ENCODE measurements around the gene GPR18. TPM values are rescaled to one million over a fixed set of nuclear protein-coding genes. Genes with fewer than 3 reads are reported as not detected.
"Not testable (repeated sequence)": the region's sequence is repeated elsewhere in the genome, so short reads cannot be mapped to it uniquely, and the experiment has no call there.

GPR18 gene
- total RNA-seq, 1 donor from 2014 or later, result not detected

DNA sequence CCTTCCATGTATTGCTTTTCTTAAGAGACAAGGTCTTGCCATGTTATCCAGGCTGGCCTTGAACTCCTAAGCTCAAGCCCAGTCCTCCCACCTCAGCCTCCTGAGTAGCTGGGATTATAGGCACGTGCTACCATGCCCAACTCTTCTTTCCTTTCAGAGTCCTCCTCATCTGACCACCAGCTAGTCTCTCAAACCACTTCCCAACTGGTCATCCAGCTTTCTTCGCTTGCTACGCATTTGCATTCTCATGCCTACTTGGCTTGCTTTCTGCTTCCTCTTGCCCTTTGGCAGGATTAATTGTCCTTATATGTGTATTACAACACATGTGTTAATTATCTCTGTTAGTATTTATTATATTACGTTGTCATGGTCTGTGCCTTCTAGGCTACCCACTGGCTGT is 6.3 kb downstream of the GPR18 start:
- no peaks in the 10 kb centered on the region for H3K9me3 ChIP-seq (ENCODE audit: low read depth)
- no peak overlapping the region for H3K27ac Mint-ChIP-seq
- H3K9me3 Mint-ChIP-seq, result no peaks in the 10 kb centered on the region
- no peak overlapping the region for H2AFZ ChIP-seq (replicated peaks)
- H3K36me3 Mint-ChIP-seq, result peaks cover 29% of the 10 kb centered on the region
- TF ChIP-seq, protein P1, sequence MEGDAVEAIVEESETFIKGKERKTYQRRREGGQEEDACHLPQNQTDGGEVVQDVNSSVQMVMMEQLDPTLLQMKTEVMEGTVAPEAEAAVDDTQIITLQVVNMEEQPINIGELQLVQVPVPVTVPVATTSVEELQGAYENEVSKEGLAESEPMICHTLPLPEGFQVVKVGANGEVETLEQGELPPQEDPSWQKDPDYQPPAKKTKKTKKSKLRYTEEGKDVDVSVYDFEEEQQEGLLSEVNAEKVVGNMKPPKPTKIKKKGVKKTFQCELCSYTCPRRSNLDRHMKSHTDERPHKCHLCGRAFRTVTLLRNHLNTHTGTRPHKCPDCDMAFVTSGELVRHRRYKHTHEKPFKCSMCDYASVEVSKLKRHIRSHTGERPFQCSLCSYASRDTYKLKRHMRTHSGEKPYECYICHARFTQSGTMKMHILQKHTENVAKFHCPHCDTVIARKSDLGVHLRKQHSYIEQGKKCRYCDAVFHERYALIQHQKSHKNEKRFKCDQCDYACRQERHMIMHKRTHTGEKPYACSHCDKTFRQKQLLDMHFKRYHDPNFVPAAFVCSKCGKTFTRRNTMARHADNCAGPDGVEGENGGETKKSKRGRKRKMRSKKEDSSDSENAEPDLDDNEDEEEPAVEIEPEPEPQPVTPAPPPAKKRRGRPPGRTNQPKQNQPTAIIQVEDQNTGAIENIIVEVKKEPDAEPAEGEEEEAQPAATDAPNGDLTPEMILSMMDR (IDR thresholded peaks at IDR 0.05), result no peak
- TF ChIP-seq EZH2 (IDR thresholded peaks at IDR 0.05), result no peak
- no peak for TF ChIP-seq EZH2phosphoT487 (IDR thresholded peaks at IDR 0.05)
- no peaks in the 10 kb centered on the region for H3K27me3 ChIP-seq
- H3F3A ChIP-seq (ENCODE audit: low read depth), result peaks cover 5% of the 10 kb centered on the region
- DNase-seq (ENCODE audit: low spot score), result no peak
- no peak overlapping the region for H3K4me2 ChIP-seq
- no peaks in the 10 kb centered on the region for H3K36me3 ChIP-seq
- no peaks in the 10 kb centered on the region for H4K20me1 ChIP-seq (ENCODE audit: low read depth)
- H3K27me3 Mint-ChIP-seq (ENCODE audit: insufficient read depth, low read depth), result peaks cover 8% of the 10 kb centered on the region
- H3K9ac ChIP-seq, result no peak overlapping the region
- H3K79me2 ChIP-seq (ENCODE audit: low read depth), result no peaks in the 10 kb centered on the region
- no peak overlapping the region for H3K4me3 ChIP-seq
- no peak overlapping the region for H3K27ac ChIP-seq
- H3K4me1 Mint-ChIP-seq, result no peaks in the 10 kb centered on the region
- H3K4me3 Mint-ChIP-seq, result no peak overlapping the region
- H3K4me1 ChIP-seq, result no peaks in the 10 kb centered on the region

DNA sequence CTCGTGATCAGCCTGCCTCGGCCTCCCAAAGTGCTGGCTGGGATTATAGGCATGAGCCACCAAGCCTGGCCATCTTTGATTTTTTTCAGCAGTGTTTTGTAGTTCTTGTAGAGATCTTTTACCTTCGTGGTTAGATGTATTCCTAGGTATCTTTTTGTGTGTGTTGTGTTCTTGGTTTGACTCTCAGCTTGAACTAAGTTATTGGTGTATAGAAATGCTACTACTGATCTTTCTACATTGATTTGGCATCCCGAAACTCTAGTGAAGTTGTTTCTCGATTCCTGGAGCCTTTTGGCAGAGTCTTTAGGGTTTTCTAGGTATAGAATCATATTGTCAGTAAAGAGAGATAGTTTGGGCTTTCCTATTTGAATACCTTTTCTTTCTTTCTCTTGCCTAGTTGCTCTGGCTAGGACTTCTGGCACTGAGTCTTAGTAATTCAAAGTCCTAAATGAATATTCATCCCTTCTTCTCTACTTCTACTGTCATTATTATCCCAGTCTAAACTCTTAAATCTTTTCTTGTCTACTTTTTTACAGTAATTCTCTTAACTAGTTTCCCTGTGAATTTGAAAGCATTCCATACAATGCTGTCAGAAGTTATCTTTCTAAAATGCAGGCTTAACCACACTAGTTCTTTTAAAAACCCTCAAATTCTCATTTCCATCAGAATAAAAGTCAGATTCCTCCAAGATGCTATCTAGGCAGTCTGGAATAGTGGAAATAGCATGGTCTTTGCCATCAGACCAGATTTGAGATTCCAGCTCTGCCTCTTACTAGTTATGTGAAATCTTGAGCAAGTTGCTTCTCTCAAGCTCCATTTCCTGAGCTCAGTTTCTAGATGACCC is 7.0 kb downstream of the GPR18 start:
- Histone ChIP-seq H4K20me1 (ENCODE audit: low read depth) (no peaks in the 10 kb centered on the region), H3F3A (ENCODE audit: low read depth) (peaks cover 5% of the 10 kb centered on the region), H3K9me3 (ENCODE audit: low read depth) (no peaks in the 10 kb centered on the region), H3K4me1 (no peaks in the 10 kb centered on the region), H3K9ac (no peak overlapping the region), H3K4me3 (no peak overlapping the region), H3K79me2 (ENCODE audit: low read depth) (no peaks in the 10 kb centered on the region), H3K27ac (no peak overlapping the region), H3K4me2 (no peak overlapping the region), H3K27me3 (no peaks in the 10 kb centered on the region), H3K36me3 (no peaks in the 10 kb centered on the region), H2AFZ (replicated peaks) (no peak overlapping the region)
- Mint-ChIP-seq H3K36me3 (peaks cover 29% of the 10 kb centered on the region), H3K27ac (no peak overlapping the region), H3K9me3 (no peaks in the 10 kb centered on the region), H3K4me1 (no peaks in the 10 kb centered on the region), H3K27me3 (ENCODE audit: insufficient read depth, low read depth) (peaks cover 8% of the 10 kb centered on the region), H3K4me3 (no peak overlapping the region)
- TF ChIP-seq, protein P1 (IDR thresholded peaks at IDR 0.05), result no peak
- TF ChIP-seq EZH2phosphoT487 (IDR thresholded peaks at IDR 0.05), result no peak
- TF ChIP-seq EZH2 (IDR thresholded peaks at IDR 0.05), result no peak
- DNase-seq (ENCODE audit: low spot score), result no peak

DNA sequence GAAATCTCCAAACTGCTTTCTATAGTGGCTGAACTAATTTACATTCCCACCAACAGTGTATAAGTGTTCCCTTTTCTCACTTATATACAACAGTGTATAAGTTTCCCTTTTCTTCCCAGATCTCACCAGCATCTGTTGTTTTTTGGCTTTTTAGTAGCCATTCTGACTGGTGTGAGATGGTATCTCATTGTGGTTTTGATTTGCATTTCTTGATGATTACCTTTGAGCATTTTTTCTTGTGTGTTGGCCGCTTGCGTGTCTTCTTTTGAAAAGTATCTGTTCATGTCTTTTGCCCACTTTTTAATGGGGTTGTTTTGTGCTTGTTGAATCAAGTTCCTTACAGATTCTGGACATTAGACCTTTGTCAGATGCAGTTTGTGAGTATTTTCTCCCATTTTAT is 8.6 kb downstream of the GPR18 start:
- H3K79me2 ChIP-seq (ENCODE audit: low read depth); H3K27me3 ChIP-seq; H3K4me3 ChIP-seq; H3K27ac ChIP-seq; H3K4me1 Mint-ChIP-seq; H3K9me3 Mint-ChIP-seq; H2AFZ ChIP-seq (replicated peaks); H3K36me3 ChIP-seq; H3K27ac Mint-ChIP-seq; H3K9ac ChIP-seq; H3K4me1 ChIP-seq; DNase-seq (ENCODE audit: low spot score); H3F3A ChIP-seq (ENCODE audit: low read depth); H3K4me2 ChIP-seq; H4K20me1 ChIP-seq (ENCODE audit: low read depth); H3K4me3 Mint-ChIP-seq; H3K9me3 ChIP-seq (ENCODE audit: low read depth); H3K27me3 Mint-ChIP-seq (ENCODE audit: insufficient read depth, low read depth): not testable (repeated sequence)
- H3K36me3 Mint-ChIP-seq, result peaks cover 20% of the 10 kb centered on the region

DNA sequence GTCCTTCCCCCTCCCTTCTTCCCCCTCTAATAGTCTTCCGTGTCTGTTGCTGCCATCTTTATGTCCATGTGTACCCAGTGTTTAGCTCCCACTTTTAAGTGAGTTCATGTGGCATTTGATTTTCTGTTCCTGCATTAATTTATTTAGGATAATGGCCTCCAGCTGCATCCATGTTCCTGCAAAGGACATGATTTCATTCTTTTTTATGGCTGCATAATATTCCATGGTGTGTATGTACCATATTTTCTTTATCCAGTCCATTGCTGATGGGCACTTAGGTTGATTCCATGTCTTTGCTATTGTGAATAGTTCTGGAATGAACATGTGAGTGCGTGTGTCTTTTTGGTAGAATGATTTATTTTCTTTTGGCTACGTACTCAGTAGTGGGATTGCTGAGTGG is 9.0 kb downstream of the GPR18 start:
- H3K4me3 Mint-ChIP-seq, H3K27ac Mint-ChIP-seq: not testable (repeated sequence)

More for the DNA sequence above, 9.0 kb downstream of the GPR18 start:
- not testable (repeated sequence) for H3K9me3 Mint-ChIP-seq; H3K9me3 ChIP-seq (ENCODE audit: low read depth); H4K20me1 ChIP-seq (ENCODE audit: low read depth); H3K4me3 ChIP-seq; H3K36me3 ChIP-seq; H3K4me2 ChIP-seq; H3K9ac ChIP-seq; H3F3A ChIP-seq (ENCODE audit: low read depth); DNase-seq (ENCODE audit: low spot score); H3K27me3 ChIP-seq; H3K79me2 ChIP-seq (ENCODE audit: low read depth); H3K27me3 Mint-ChIP-seq (ENCODE audit: insufficient read depth, low read depth); H3K4me1 Mint-ChIP-seq; H3K27ac ChIP-seq; H2AFZ ChIP-seq (replicated peaks); H3K4me1 ChIP-seq
- peaks cover 20% of the 10 kb centered on the region for H3K36me3 Mint-ChIP-seq

Data from neural progenitor cell (in vitro differentiated cells).